ENCODE measurements around the gene AFAP1L2.
"Not testable (repeated sequence)": the region's sequence is repeated elsewhere in the genome, so short reads cannot be mapped to it uniquely, and the experiment has no call there.

Gene AFAP1L2

GRCh38 chr10:114359041-114359952 is 45.0 kb downstream of the AFAP1L2 start:
- DNase-seq = no peak

- no peak for DNase-seq
These were observed 46.7 kb downstream of the AFAP1L2 start for GRCh38 chr10:114357515-114357996.

- no peak for DNase-seq
These were observed 47.4 kb downstream of the AFAP1L2 start for GRCh38 chr10:114356751-114357514.

GRCh38 chr10:114356126-114356525 is 48.2 kb downstream of the AFAP1L2 start:
- no peak for DNase-seq

GRCh38 chr10:114353383-114353782 is 50.9 kb downstream of the AFAP1L2 start:
- no peak for DNase-seq

GRCh38 chr10:114352653-114353298 is 51.5 kb downstream of the AFAP1L2 start:
- no peak for DNase-seq

GRCh38 chr10:114350751-114351150 is 53.6 kb downstream of the AFAP1L2 start:
- DNase-seq = no peak

GRCh38 chr10:114349522-114350215 is 54.6 kb downstream of the AFAP1L2 start:
- no peak for DNase-seq

- DNase-seq = not testable (repeated sequence)
These were observed 55.2 kb downstream of the AFAP1L2 start for GRCh38 chr10:114349071-114349470.

GRCh38 chr10:114347791-114348190 is 56.5 kb downstream of the AFAP1L2 start:
- DNase-seq = no peak

GRCh38 chr10:114347241-114347640 is 57.1 kb downstream of the AFAP1L2 start:
- DNase-seq = no peak

GRCh38 chr10:114346176-114347031 is 57.9 kb downstream of the AFAP1L2 start:
- no peak for DNase-seq

- DNase-seq = no peak
These were observed 58.6 kb downstream of the AFAP1L2 start for GRCh38 chr10:114345701-114346100.

- DNase-seq = no peak
These were observed 60.4 kb downstream of the AFAP1L2 start for GRCh38 chr10:114343623-114344505.

GRCh38 chr10:114342976-114343375 is 61.3 kb downstream of the AFAP1L2 start:
- DNase-seq = no peak

- no peak for DNase-seq
These were observed 63.5 kb downstream of the AFAP1L2 start for GRCh38 chr10:114340816-114341215.

GRCh38 chr10:114337510-114338462 is 66.5 kb downstream of the AFAP1L2 start:
- no peak for DNase-seq

GRCh38 chr10:114336823-114337509 is 67.3 kb downstream of the AFAP1L2 start:
- no peak for DNase-seq

- no peak for DNase-seq
These were observed 68.7 kb downstream of the AFAP1L2 start for GRCh38 chr10:114335614-114336013.

Data from CD4-positive, alpha-beta T cell treated with Interleukin-15 for 1 hour (primary cell).